HCT116 (cell line): ENCODE results near the gene PCSK2. TPM values are rescaled to one million over a fixed set of nuclear protein-coding genes. Genes with fewer than 3 reads are reported as not detected.

ENCODE experiments used
- ATAC-seq: fragments of 200-7000 bp; cut with Tn5 transposase; 2 replicates; pipeline ENCODE4 v1.9.1; 2020; ENCODE audit warnings: mild to moderate bottlenecking, moderate library complexity
- BruUV-seq: library from RNA; stranded (reverse); fragments of 400-500 nt; replicated peaks from 2 replicates; lab custom pipeline; 2021; lab: Mats Ljungman, UMichigan
- CTCF ChIA-PET: fragments of 300-600 bp; sonication (Branson Sonifier 250); formaldehyde crosslinking; loops from one replicate; lab custom pipeline; 2021; ENCODE audit warnings: antibody characterized with exemption; lab: Charles Lee
- POLR2A ChIA-PET: fragments of 300-600, 350-600 bp; sonication (Branson Sonifier 250); formaldehyde crosslinking; loops from one replicate; lab custom pipeline; 2021; ENCODE audit warnings: antibody characterized with exemption; lab: Charles Lee
- RAD21 ChIA-PET, 2 experiments: fragments of 300-600 bp; sonication (Branson Sonifier 250); formaldehyde crosslinking; loops; one replicate each; lab custom pipeline; 2023; ENCODE audit warnings: low total read pairs in 2 of 2; ENCODE audit not compliant: uncharacterized antibody in 2 of 2, unreplicated experiment in 2 of 2, low non-redundant PET in 1 of 2; lab: Charles Lee
- DNase-seq: peaks from one replicate; pipeline ENCODE4 v3.0.0-alpha.2; 2010; ENCODE audit warnings: low read depth, low spot score
- H2AFZ ChIP-seq: fragments of 200-600 bp; shearing (Covaris generic), sonication (generic); 2 replicates; pipeline ENCODE4 v1.6.1; 2017; ENCODE audit warnings: low read depth, mixed run types, mixed read lengths, antibody characterized with exemption, low read length; ENCODE audit not compliant: poor library complexity, severe bottlenecking
- H3K27ac ChIP-seq: 2 replicates; pipeline ENCODE4 v1.5.1; 2012; ENCODE audit warnings: low read depth, low read length
- H3K27me3 ChIP-seq: fragments of 200-600 bp; sonication (generic); 2 replicates; pipeline ENCODE4 v1.6.1; 2016; ENCODE audit warnings: mixed run types, low read length, mixed read lengths; ENCODE audit not compliant: insufficient read depth
- H3K36me3 ChIP-seq, 2 experiments: fragments of 200-500 bp in 1 of 2; fragments of 200-600 bp in 1 of 2; sonication (Bioruptor generic) in 1 of 2; sonication (generic) in 1 of 2; 2 replicates each; pipeline versions ENCODE4 v1.5.1 to v1.6.1; 2014 to 2016; ENCODE audit warnings: low read length in 2 of 2, inconsistent platforms in 1 of 2, mixed read lengths in 1 of 2, mixed run types in 1 of 2; ENCODE audit not compliant: insufficient read depth in 2 of 2, control insufficient read depth in 1 of 2
- H3K4me1 ChIP-seq, 2 experiments: fragments of 200-600 bp in 1 of 2; sonication (generic) in 1 of 2; 2 replicates each; pipeline versions ENCODE4 v1.5.1 to v1.6.1; 2012 to 2017; ENCODE audit warnings: low read length in 2 of 2, inconsistent platforms in 1 of 2, mild to moderate bottlenecking in 1 of 2, mixed read lengths in 1 of 2, mixed run types in 1 of 2, moderate library complexity in 1 of 2; ENCODE audit not compliant: insufficient read depth in 2 of 2, control insufficient read depth in 1 of 2
- H3K4me2 ChIP-seq: fragments of 200-600 bp; sonication (generic); 2 replicates; pipeline ENCODE4 v1.6.1; 2017; ENCODE audit warnings: mixed run types, low read length, mixed read lengths
- H3K4me3 ChIP-seq, 2 experiments: fragments of 200-600 bp in 1 of 2; sonication (generic) in 1 of 2; replicated peaks in 1 of 2; 2 replicates each; pipeline ENCODE4 v1.5.1; 2011 to 2016; ENCODE audit warnings: low read length in 2 of 2, control low read depth in 1 of 2, low read depth in 1 of 2, mild to moderate bottlenecking in 1 of 2, mixed read lengths in 1 of 2, mixed run types in 1 of 2
- H3K79me2 ChIP-seq: fragments of 200-600 bp; sonication (generic); 2 replicates; pipeline ENCODE4 v1.6.1; 2017; ENCODE audit warnings: mild to moderate bottlenecking, mixed run types, low read length, moderate library complexity, mixed read lengths; ENCODE audit not compliant: insufficient read depth
- H3K9ac ChIP-seq: fragments of 200-600 bp; sonication (generic); 2 replicates; pipeline ENCODE4 v1.6.1; 2016; ENCODE audit warnings: low read length, mixed read lengths
- H3K9me2 ChIP-seq: fragments of 200-600 bp; sonication (generic), shearing (Covaris generic); 2 replicates; pipeline ENCODE4 v1.6.1; 2017; ENCODE audit warnings: mixed run types, mild to moderate bottlenecking, moderate library complexity; ENCODE audit not compliant: insufficient read depth
- H3K9me3 ChIP-seq, 2 experiments: fragments of 200-500 bp in 1 of 2; fragments of 200-600 bp in 1 of 2; sonication (Bioruptor generic) in 1 of 2; sonication (generic) in 1 of 2; 2 replicates each; pipeline ENCODE4 v1.6.1; 2014 to 2017; ENCODE audit warnings: low read length in 2 of 2, mixed read lengths in 2 of 2, inconsistent platforms in 1 of 2, low read depth in 1 of 2, mild to moderate bottlenecking in 1 of 2, mixed run types in 1 of 2, moderate library complexity in 1 of 2; ENCODE audit not compliant: control insufficient read depth in 1 of 2, insufficient read depth in 1 of 2
- H4K20me1 ChIP-seq: fragments of 200-600 bp; sonication (generic), shearing (Covaris generic); 2 replicates; pipeline ENCODE4 v1.6.1; 2017; ENCODE audit warnings: mixed run types, mild to moderate bottlenecking, moderate library complexity; ENCODE audit not compliant: insufficient read depth
- CEBPB ChIP-seq: IDR thresholded peaks from 2 replicates; pipeline ENCODE4 v1.6.1; 2012; ENCODE audit warnings: low read depth
- CTCF ChIP-seq, 3 experiments: fragments of 200-600 bp in 1 of 3; sonication (generic) in 1 of 3; IDR thresholded peaks in 2 of 3; conservative IDR thresholded peaks in 1 of 3; 2 replicates each; pipeline ENCODE4 v1.5.1; 2012 to 2017; ENCODE audit warnings: low read depth in 2 of 3, low read length in 2 of 3, antibody characterized with exemption in 1 of 3, borderline replicate concordance in 1 of 3, control low read depth in 1 of 3, mild to moderate bottlenecking in 1 of 3, mixed read lengths in 1 of 3, mixed run types in 1 of 3, moderate library complexity in 1 of 3; ENCODE audit not compliant: insufficient read depth in 1 of 3
- EGR1 ChIP-seq: IDR thresholded peaks from 2 replicates; pipeline ENCODE4 v1.6.1; 2012; ENCODE audit warnings: low read depth
- ELF1 ChIP-seq: IDR thresholded peaks from 2 replicates; pipeline ENCODE4 v1.6.1; 2012; ENCODE audit warnings: low read depth, borderline replicate concordance
- FOSL1 ChIP-seq: IDR thresholded peaks from 2 replicates; pipeline ENCODE4 v1.6.1; 2012; ENCODE audit warnings: low read depth
- JUND ChIP-seq: IDR thresholded peaks from 2 replicates; pipeline ENCODE4 v1.6.1; 2012
- POLR2A ChIP-seq: IDR thresholded peaks from 2 replicates; pipeline ENCODE4 v1.7.0; 2011; ENCODE audit warnings: borderline replicate concordance; ENCODE audit not compliant: insufficient read depth, insufficient read length; ENCODE audit errors: extremely low read depth
- RAD21 ChIP-seq: IDR thresholded peaks from 2 replicates; pipeline ENCODE4 v1.6.1; 2012; ENCODE audit warnings: low read depth, mild to moderate bottlenecking
- SIN3A ChIP-seq: IDR thresholded peaks from 2 replicates; pipeline ENCODE4 v1.6.1; 2012; ENCODE audit warnings: low read depth
- SP1 ChIP-seq: IDR thresholded peaks from 2 replicates; pipeline ENCODE4 v1.6.1; 2012; ENCODE audit warnings: low read depth
- TCF7L2 ChIP-seq: IDR thresholded peaks from 2 replicates; pipeline ENCODE4 v1.7.0; 2011; ENCODE audit warnings: borderline replicate concordance, inconsistent platforms; ENCODE audit not compliant: insufficient read depth, insufficient read length; ENCODE audit errors: extremely low read depth
- ZBTB33 ChIP-seq: IDR thresholded peaks from 2 replicates; pipeline ENCODE4 v1.6.1; 2011; ENCODE audit warnings: mild to moderate bottlenecking, low read length, moderate library complexity; ENCODE audit not compliant: insufficient replicate concordance; ENCODE audit errors: extremely low read depth
- ZFX ChIP-seq: fragments of 450-650 bp; IDR thresholded peaks from 2 replicates; pipeline ENCODE4 v1.6.1; 2017
- intact Hi-C: fragments of 100-400 bp; cut with micrococcal nuclease; formaldehyde crosslinking; loops from 2 replicates; pipeline ENCODE4 v1.10.0; 2022
- total RNA-seq: library from RNA; stranded (reverse); gene quantifications from one replicate; pipeline ENCODE4 v1.2.1, GENCODE V29; 2021; ENCODE audit not compliant: unreplicated experiment

Gene PCSK2
- total RNA-seq, 1 experiment from 2014 or later = not detected

- CTCF ChIA-PET = interaction anchor here (0.8 to 1.1 kb wide), 5 partner anchors 10 to 641 kb away, joined by 3 to 5 read pairs (median 3); no protein-coding TSS in a partner anchor
- no peaks in the 10 kb centered on the region for H3K9me2 ChIP-seq
- TF ChIP-seq ZFX (no peak), CTCF (IDR thresholded peaks at IDR 0.05 in 2 of 3, conservative IDR thresholded peaks at IDR 0.05 in 1 of 3; ENCODE audit: borderline replicate concordance in 1 of 3, insufficient read depth in 1 of 3, low read depth in 2 of 3, low read length in 2 of 3) (peak; percentile 14 to 54 (median 30); a peak in 3 of 6 replicates), JUND (no peak), ELF1 (no peak), RAD21 (peak; percentile 39)
- intact Hi-C loops = no loop called here
- no peak overlapping the region for H3K9ac ChIP-seq
- RAD21 ChIA-PET = interaction anchor here in 1 of 2 experiments (0.6 kb wide), 1 partner anchor 595 kb away, joined by 3 read pairs; no protein-coding TSS in a partner anchor
- no peak overlapping the region for H3K27ac ChIP-seq
- H3K27me3 ChIP-seq = peaks cover 33% of the 10 kb centered on the region
- no peak overlapping the region for H3K4me2 ChIP-seq
- ATAC-seq (peak; percentile 70), DNase-seq (peak; percentile 32)
- H3K4me3 ChIP-seq = no peak overlapping the region
- no TSS peak for BruUV-seq
- H4K20me1 ChIP-seq = no peaks in the 10 kb centered on the region
- H3K79me2 ChIP-seq = no peaks in the 10 kb centered on the region
- POLR2A ChIA-PET = no interaction called here
- H3K36me3 ChIP-seq = no peaks in the 10 kb centered on the region
- no peaks in the 10 kb centered on the region for H3K4me1 ChIP-seq
- H3K9me3 ChIP-seq = no peaks in the 10 kb centered on the region
- no peak overlapping the region for H2AFZ ChIP-seq
Observed at GRCh38 chr20:17442588-17442987, 215.7 kb downstream of the PCSK2 start.

GRCh38 chr20:17443131-17443858 is 216.5 kb downstream of the PCSK2 start:
- TF ChIP-seq EGR1 = no peak
- TF ChIP-seq ZBTB33 = no peak
- TF ChIP-seq TCF7L2 = no peak
- no peak for TF ChIP-seq FOSL1
- TF ChIP-seq SIN3A = no peak
- TF ChIP-seq CTCF (IDR thresholded peaks at IDR 0.05 in 2 of 3, conservative IDR thresholded peaks at IDR 0.05 in 1 of 3; ENCODE audit: borderline replicate concordance in 1 of 3, insufficient read depth in 1 of 3, low read depth in 2 of 3, low read length in 2 of 3) = no peak
- TF ChIP-seq JUND = no peak
- TF ChIP-seq SP1 = no peak
- no peak for TF ChIP-seq CEBPB
- TF ChIP-seq POLR2A = no peak
- ChIA-PET RAD21 (no interaction called here), POLR2A (no interaction called here), CTCF (interaction anchor here (0.8 to 1.1 kb wide), 5 partner anchors 10 to 641 kb away, joined by 3 to 5 read pairs (median 3); no protein-coding TSS in a partner anchor)
- Histone ChIP-seq H3K9me2 (no peaks in the 10 kb centered on the region), H3K4me2 (no peak overlapping the region), H3K4me3 (no peak overlapping the region), H3K27me3 (peaks cover 33% of the 10 kb centered on the region), H3K27ac (no peak overlapping the region), H2AFZ (no peak overlapping the region), H3K36me3 (no peaks in the 10 kb centered on the region), H3K79me2 (no peaks in the 10 kb centered on the region), H4K20me1 (no peaks in the 10 kb centered on the region), H3K9me3 (no peaks in the 10 kb centered on the region), H3K4me1 (no peaks in the 10 kb centered on the region), H3K9ac (no peak overlapping the region)
- BruUV-seq = no TSS peak
- intact Hi-C loops = no loop called here
- ATAC-seq (no peak), DNase-seq (no peak)
